GM21825 (cell line): ENCODE measurements around the gene PGBD5.

Experiments used
- ATAC-seq: cut with Tn5 transposase; IDR thresholded peaks from one replicate; pipeline ENCODE4 v1.9.1; 2021; ENCODE audit warnings: mild to moderate bottlenecking, moderate library complexity; ENCODE audit not compliant: unreplicated experiment

The PGBD5 gene

DNA sequence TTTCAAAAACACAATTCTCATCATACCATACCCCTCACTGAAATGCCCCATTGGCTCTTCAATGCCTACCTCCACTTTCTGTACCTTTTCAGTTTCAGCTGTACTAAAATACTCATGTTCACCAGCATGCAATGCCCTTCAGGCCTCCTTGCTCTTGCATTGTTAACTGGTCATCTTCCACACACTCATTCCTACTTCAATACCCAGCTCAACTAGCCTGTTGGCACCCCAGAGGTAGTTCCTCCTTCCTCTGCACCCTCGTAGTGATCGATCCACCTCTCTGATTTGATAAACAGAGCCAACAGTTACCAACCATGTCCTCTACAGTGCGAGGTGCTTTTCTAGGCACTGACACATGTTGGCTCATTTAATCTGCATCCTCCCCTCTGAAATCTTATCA, 46.7 kb downstream of the PGBD5 start:
- ATAC-seq, result no peak

DNA sequence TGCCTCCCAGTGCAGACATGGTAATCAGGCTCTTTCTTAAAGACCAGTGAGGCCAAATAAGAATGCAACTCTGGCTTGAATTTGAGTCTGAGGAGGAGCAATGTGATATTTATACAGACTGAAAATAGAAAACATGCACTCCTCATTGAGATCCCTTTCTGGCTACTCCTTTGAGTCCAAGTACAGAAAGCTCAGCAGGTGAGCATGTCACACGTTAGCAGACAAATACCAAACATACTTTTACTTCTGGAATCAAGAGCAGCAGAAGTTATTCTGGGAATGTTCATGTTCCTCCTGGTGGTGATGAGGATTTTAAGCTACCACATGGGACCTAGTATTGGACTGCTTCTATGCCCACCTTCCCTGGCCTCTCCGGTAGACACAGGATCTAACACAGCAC, 48.3 kb downstream of the PGBD5 start:
- ATAC-seq, result no peak

DNA sequence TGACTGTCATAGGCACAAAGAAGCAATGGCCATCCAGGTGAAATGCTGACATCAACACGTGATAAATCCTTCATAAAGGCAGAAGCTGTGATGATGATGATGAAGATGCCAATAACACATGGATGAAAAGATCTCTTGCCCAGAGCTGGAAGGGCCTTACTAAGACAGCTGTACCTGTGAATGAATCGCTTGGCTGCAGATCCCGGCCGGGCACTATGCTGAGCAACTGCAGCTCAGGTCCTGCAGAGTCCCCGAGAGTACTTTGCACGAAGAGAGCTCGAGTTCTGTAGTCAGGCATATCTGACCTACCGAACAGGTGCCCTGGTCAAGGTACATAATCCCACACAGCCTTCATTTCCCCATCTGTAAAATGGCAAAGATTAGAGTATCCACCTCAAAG, 48.8 kb downstream of the PGBD5 start:
- no peak for ATAC-seq

DNA sequence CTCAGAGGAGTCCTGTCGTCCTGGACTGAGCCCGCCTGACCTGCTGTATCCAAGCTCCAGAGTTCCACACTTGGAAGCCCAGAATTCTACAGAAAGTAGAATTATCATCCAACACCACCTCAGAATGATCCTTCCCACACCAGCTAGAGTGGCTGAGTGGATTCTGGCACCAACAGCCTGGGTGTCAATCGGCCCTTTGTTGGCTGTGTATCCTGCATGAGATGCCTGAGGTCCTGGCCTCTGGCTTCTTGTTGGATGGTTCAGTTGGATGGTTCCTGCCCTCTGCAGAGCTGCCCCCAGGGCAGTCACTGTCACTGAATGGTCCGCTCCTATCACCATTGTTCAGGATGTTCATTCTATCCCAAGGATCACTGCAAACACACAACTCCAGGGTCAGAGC, 49.8 kb downstream of the PGBD5 start:
- ATAC-seq, result no peak

DNA sequence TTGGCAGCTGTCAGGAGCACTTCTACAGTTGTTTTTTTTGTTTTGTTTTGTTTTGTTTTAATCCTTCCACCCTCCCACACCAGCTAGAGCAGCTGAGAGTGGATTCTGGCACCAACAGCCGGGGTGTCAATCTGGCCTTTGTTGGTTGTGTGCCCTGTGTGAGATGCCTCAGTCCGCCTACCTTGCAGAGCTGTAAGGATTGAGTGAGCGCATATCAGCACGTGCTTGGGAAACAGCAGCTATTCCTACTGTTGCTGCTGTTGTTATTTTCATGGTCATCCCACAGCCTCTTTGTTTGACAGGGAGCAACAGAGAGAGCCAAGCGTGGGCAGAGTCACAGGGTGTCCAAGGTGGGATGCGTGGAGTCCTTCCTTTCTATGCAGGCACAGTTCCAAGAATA, 50.4 kb downstream of the PGBD5 start:
- no peak for ATAC-seq

DNA sequence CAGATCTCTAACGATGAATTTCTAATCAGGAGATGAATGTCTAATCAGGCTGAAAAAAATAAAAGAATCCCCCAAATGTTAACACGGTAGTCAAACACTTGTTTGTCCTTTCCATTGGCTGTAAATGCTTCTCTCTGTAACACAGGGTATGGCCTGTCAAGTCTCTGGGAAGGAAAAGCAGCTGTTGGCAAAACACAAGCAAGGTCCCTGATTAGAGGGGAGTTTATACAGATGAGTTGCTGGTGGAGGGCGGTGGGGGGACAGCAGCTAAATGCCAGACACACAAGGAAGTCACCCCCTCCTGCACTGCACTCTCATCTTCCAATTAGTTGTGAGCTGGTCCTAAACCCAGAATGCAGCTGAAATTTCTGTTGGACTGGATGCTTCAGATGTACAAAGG, 51.0 kb downstream of the PGBD5 start:
- no peak for ATAC-seq

DNA sequence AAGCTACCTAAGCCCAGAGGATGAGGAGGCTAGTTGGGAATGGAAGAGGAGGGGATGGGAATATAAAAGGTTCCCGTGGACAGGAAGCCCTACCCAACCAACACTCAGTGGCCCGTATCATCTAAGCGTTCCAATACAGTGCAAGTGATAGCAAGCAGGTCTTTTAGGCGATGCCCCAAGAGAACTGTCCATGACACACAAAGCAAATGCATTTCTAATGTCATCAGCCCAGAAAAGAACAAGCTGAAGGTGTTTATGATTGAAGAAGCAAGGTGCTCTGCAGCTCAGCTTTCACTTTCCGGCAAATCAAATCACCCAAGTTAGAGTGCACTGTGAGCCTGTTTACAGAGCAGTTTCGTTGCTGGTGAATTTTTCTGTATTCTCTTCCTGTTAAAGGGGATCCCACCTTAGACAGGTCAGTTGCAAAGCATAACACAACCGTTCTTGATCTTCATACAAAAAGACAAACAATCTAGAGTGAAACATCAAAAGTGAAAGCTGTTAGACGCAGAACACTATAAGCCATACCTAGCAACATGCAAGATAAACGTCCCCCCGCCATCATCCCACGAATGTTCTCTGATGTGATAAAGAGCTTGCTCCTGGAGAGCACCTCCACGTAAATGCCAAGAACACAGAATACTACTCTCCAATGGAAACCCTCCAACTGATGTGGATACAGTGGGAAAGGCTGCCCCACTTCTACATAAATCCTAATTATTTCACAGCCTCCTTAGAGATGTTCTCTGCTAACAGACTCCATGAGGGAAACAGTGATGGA, 54.0 kb downstream of the PGBD5 start:
- ATAC-seq, result no peak

DNA sequence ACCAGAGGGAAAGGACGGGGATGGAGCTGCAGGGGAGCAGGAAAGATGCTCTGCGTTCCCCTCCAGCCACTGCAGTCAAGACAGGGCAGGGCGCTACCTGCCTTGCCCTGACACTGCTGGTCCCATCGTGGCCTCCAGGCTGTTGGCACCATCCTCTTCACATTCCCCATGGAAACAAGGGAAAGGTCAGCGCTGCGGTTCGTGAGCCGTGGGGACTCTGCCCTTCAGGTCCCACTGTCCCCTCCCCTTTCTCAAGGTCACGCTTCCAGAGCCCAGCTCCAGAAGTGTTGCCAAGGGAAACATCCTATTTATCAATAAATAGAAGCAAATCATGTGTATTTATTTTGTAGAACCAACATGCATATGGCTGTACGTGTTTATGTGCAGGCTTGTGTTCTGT, 56.0 kb downstream of the PGBD5 start:
- no peak for ATAC-seq

DNA sequence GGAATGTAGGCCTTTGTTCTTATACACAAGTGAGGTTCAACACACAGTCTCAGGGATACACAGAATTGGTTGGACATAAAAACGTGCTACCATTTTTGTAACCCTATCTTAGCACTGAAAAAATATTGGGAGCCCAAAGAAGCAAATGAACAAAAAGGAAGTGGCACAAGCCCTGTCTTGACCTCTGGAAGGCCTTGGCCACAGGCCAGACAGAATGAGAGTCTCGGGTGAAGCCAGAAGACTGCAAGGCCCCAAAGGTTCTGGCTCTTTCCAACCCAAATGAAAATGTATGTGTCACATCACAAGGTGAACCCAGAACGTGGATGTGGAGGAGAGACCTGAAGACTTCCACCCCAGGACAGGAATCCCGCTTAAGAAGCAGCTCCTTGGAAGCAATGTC, 57.3 kb downstream of the PGBD5 start:
- no peak for ATAC-seq

DNA sequence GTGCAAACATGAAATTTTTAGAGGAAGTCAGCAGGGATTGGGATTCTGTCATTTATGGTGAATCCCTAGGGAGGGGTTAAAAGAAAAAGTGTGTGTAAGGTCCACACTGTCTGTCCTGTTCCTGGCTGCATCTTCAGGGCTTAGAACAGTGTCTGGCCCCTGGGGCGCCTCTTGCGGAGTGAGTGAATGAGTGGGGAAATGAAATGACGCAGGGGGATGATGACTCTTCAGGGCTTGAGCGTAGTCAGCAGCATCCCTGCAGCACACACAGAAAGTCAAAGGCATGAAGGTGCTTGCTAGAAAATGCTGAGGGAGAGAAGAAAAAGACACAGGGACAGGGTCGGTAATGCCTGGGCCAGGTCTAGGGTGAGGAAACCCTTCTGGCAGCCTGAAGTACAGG, 57.8 kb downstream of the PGBD5 start:
- ATAC-seq, result no peak

DNA sequence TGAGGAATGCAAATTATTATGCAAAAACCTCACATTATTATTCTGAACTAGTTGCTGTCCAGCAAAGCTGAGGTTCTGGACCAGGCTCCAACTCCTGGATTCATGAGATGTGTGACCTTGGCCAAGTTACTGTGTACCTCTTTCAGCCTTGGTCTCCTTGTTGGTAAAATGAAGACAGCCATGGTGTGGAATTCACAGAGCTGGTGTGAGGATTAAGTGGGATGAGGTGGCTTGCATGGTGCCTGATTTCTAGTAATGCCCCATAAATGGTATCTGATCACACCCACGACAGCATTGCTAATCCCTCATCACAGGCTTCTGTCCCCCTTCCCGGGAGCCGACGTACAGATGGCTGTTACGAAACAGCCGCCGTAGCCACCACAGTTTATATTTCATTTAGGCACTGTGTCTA, 59.6 kb downstream of the PGBD5 start:
- no peak for ATAC-seq

DNA sequence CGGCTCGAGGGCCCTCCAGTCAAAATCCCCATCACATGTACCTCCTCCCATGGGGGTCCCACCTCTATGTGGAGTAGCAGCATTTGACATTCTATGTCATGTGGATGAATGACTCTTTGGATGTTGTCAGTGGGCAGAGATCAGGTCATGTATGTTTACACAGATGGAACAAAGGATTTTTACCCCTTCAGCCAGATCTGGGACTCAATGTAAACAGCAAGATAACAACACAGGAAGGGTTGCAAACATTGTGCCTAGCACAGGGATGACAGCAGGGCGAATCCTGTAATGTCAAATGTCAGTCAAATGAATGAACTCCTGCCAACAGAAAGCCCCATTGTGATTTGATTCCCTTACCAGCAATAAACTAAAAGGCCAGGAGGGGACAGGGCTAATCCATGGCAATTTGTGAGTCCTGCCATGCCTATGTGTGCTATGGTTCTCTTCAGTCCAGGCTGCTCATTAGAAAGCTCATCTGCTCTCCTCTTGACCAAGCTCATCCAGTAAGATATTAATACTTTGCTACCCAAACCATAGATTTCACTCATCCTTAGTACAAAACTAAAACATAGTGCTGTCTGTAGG, 60.3 kb downstream of the PGBD5 start:
- no peak for ATAC-seq

DNA sequence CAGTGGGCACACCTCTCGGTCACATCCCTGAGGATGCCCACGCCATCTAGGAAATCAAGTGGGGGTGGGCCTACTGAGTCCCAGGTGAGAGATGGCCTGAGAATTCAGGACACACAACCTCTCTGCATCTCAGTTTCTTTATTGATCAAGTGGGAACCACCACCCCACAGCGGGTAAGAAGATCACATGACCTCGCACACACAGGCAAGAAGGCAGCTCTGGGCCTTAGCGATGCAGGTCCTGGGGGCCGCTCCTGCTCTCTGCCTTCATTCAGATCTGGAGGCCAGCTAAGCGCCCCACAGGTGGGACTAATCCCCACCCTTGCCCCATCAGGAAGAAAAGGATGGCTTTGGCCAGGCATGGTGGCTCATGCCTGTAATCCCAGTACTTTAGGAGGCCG, 63.2 kb downstream of the PGBD5 start:
- no peak for ATAC-seq

DNA sequence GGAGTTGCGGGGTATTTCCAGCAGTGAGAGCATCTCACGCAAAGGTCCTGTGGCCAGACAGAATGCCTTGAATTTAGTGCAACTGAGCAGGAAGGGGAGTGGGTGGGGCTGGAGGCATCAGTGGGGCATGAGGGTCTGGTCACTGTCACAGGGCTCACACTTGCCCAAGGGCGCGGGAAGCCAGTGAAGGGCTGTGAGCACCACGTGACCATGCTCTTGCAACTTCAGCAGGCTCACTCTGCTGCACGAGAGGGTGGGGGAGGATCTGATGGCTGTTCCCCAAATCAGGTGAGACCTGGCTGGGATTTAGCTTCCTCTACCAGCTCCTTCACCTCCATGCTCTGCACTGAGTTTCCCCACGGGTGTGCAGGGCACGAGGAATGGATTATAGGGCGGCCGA, 64.2 kb downstream of the PGBD5 start:
- ATAC-seq, result no peak

DNA sequence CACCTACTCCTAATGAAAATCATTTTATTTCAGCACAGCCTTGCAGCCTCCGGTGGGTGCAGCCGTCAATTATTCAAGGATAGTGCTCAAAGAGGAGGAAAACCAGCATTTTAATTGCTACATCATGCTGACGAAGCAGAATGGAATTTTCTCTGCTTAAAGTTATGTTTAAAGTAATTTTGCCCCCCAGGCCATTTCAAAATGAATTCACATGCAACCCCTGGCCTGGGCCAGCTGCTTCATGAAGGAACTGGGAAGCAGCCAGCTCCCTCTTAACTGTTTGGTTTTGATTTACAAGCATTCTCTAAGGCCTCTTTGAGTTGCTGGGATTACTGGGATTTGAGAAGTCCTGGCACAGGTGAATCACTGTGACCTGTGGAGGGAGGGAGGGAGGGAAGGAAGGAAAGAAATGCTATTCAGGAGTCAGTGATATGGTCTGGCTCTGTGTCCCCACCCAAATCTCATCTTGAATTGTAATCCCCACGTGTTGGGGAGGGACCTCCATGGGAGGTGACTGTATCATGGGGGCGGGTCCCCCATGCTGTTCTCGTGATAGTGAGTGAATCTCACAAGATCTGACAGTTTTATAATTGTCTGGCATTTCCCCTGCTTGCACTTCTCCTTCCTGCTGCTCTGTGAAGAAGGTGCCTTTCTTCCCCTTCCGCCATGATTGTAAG, 66.0 kb downstream of the PGBD5 start:
- no peak for ATAC-seq

DNA sequence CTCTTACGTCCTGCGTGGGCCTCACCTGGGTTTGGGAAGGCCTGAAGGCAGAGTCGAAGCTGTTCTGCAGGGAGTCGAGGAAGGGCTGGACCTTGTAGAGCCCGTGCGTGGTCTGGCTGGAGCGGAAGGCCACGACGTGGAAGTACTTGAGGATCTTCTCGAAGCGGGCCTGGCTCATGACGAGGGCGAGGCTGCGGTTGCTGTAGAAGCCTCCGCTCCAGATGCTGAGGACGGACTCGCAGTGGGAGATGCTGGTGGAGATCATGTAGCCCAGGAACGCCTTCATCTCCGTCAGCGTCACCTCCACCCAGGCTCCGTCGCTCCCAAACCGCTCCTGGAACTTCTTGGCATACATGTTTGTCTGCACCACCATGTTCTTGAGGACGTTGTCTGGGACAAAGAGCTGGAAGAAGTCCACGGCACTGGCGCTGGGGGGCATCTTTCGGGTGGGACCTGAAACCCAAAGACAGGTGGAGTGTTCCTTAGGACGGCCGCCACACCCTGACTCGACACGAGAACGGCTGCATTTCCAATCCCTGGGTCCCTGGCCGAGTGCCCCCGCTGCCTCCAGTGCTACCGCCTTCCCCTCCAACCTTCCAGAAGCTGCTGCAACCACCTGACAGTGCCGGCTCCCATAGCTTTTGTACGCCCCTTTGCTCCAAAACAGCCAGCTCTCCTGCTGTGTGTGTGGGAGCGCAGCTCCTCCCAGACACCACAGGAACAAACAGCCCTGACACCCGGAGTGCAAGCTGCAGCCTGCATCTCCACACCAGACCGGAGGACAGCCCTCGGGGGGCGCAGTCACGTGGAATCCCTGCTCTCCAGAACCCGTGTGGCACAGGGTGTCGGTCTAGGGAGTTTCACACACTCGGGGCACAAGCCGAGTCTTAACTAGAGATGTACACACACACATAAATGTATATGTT, 69.0 kb downstream of the PGBD5 start:
- no peak for ATAC-seq

DNA sequence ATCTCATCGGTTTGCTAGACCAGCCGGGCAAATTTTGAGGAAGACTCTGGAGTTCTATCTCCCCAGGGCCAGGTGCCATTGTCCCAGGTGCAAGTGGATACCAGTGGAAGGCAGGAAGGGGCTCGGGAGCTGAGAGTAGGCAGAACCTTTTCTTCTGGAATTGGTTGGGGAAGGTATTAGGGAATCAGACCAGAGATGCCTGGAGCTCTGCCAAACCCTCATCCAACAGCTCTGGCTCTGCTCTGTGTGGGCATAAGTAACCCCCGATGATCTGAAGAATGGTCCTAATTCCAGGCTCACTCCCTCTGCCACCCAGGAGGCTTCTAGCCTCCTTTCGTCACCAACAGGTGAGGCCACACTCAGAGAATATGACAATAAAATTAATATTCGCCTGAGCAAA, 69.9 kb downstream of the PGBD5 start:
- no peak for ATAC-seq

DNA sequence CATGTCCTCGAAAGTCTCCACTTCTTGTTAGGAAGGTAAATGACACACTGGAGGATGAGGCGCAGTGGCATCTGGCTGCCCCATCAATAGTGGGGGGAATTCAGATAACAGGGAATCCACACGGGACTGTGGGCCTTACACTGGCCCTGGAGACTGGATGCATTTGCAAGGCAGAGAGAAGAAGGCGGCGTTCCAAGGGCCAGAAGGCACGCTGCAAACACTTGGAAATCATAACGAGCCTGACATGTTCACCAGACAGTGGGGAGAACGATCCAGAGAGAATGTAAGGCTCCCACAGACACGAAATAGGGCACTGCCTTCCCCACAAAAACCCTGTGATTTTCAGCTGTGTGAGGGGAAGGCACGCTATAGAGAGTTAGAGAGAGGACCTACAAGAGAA, 70.5 kb downstream of the PGBD5 start:
- ATAC-seq, result no peak

DNA sequence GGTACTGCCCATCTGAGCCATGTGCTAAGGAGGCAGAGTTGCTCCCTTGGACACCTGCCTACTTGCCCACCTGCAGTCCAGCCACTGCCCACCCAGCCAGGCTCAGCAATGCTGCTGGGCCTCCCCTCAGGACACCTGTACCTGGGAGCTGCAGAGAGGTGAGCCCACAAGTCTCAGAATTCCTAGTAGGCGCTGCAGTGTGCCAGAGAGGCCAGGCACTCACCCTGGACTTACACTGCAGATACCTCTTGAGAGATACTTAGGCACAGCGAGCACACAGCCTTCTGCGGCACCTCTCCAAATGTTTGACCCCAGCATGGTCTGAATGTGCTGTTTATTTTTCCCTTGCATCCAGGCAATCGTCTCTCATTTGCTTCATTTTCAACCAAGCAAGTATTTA, 71.0 kb downstream of the PGBD5 start:
- no peak for ATAC-seq

DNA sequence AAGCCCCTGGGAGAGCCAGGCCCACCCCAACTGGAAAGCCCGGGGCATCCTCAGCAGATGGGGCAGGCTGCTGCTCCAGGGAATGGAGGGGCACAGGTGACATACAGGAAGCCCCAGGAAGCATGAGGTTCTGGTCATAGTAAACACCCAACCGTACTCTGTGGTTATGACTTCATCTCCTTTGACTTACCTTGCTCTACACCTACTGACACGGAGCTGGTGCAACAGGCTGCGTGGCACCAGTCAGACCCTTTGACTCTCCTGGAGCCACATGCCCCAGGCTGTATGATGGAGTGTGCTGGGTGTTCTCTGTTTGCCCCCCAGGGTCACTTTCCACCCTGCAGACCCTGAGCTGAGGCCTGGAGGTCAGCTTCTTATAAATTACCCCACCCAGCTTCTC, 72.1 kb downstream of the PGBD5 start:
- no peak for ATAC-seq

DNA sequence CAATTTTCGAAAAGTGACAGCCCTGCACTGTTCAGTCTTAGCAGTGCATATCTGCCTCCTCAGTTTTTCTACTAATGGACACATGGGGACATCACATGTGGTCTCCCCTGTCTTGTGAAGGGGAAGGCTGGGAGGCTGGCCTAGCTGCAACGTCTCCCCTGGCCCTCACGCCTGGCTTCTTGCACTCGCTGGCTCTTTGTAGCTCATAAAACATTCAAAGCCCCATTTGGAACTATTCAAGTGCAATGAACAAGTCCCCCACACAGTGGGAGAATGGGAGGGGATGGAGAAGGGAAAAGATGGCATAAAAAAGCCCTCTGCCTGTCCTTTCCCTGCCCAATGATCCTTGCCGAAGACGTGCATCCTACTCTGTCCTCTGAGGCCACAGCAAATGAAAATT, 73.6 kb downstream of the PGBD5 start:
- no peak for ATAC-seq
